Fibroblast of the conjunctiva (primary cell): ENCODE measurements around the gene MIS18BP1.
"Not testable (repeated sequence)": the region's sequence is repeated elsewhere in the genome, so short reads cannot be mapped to it uniquely, and the experiment has no call there.

Experiments used
- DNase-seq: peaks from one replicate; pipeline ENCODE4 v3.0.0-alpha.2; 2010; ENCODE audit warnings: low read depth

The MIS18BP1 gene

GRCh38 chr14:45253070-45253753 lies at the start of gene MIS18BP1:
MIS18BP1 (minus strand) TSS chr14:45253202; CDS start chr14:45247286, 5,916 bp downstream.
- DNase-seq = peak; percentile 93

DNA sequence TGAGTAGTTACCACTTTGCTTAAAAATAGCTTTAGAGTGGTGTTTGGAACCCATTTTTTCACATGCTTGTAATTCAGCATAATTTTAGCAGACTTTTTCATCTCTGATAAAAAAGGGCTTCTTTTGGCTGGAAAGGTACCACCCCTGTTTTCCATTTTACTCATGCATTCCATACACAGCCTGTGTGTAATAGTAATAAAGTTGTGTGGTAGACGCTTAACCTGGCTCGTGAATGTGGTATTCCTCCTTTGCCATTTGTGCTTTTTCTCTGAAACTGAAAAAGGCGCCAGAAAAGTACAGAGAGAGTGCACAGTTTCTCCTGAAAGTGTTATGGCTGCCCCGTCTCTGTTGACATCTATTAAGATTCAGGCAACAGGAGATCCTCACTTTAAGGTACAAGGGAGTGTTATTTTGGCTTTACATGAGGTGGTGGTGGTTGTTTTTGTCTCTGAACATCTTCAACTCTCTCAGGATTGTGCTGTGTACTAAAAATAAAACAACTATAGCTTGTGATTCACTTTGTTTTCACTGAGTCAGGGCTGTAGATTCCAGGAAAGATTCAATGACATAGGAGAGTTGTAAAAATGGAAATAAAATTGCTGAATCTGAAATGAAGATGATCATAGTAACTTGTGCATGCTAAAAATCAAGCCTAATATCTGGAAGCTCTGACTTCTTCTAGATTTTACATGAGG lies 45.6 kb upstream of the MIS18BP1 start:
- no peak for DNase-seq

DNA sequence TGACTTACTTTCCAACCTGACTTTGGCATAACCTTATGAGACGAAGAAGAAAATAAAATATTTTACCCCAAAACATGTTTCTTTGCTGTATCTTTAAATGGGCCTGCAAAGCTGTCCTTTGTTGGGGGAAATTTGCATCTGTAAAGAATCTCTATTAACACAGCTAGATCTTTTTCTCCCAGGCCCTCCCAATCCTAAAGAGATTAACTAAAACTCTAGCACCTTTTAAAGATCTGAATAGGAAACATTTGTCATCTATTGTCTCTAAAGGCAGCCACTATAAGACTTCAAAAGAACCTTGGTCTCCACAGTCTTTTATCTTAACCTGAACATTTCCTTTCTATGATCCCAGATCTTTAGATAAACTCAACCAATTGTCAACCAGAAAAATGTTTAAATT lies 41.8 kb upstream of the MIS18BP1 start:
- DNase-seq = not testable (repeated sequence)

DNA sequence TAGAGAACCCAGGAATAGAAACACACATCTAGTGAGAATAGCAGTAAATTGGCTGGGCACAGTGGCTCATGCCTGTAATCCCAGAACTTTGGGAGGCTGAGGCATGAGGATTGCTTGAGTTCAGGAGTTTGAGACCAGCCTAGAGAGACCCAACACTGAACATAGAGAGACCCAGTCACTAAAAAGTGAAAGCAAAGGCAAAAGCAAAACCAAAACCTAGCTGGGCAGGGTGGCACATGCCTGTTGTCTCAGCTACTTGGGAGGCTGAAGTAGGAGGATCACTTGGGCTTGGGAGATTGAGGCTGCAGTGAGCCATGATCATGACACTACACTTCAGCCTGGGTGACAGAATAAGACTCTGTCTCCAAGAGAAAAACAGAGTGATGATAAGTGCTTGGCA lies 37.5 kb upstream of the MIS18BP1 start:
- no peak for DNase-seq

DNA sequence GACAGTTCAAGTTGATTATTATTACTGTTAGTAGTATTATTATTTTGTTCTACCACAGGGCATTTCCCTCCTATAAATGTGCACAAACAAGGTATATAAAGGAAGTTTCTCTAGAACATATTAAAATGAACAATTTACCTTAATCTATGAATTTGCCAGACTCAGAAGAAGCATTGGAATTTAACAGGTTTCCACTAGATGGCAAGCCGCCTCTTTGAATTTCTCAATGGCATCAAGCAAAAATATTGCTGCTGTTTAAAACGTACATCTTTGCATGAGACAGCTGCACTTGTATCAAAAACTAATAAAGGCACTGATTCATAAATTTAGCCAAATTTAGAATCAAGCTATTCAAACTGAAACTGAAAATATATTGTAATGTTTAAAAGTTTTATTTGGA lies 34.6 kb upstream of the MIS18BP1 start:
- no peak for DNase-seq

DNA sequence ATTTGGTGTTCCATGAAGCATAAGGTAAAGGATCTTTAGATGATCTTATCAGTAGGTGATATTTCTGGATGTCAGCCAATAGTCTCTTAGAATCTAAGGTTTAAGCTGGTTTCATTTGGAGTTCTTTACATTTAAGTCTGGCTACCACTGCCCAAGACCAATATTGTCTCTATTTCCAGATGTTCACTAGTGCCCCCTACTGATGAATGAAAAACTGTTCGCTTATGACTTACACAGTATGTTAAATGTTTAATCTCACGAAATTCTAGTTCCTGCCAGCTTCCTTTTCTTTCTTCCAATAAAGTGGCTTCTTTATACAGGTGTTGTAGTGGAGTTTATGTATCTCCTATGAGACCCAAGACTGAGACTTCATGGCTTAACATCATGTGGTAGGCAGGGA lies 31.8 kb upstream of the MIS18BP1 start:
- DNase-seq = no peak

GRCh38 chr14:45281731-45282400 lies 28.9 kb upstream of the MIS18BP1 start:
- DNase-seq = not testable (repeated sequence)

DNA sequence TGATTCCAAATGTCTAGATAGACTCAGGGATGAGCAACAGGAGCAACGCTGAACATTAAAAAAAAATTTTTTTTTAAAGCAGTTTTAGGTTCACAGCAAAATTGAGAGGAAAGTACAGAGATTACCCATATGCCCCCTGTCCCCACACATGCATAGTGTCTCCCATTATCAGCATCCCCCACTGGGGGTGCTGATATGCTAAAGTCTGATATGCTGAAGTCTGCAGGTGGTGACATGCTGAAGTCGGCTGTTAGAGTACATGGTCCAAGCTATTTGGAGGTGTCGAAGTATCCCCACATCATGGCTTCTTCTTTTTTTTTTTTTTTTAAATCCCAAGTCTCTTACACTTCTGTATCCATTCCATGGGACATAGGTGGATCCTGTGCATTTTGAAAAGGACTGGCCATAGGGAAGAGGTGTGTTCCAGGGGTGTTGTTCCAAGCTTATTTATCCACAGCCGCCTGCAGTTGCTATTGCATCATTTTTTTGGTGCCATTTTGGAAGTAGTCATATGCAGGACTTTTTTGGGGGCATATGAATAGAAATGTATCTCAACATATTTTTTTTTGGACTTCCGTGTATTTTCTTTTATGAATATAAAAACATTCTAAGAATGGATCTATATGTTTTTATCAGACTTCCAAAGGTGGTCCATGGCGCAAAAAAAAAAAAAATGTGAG lies 19.0 kb upstream of the MIS18BP1 start:
- no peak for DNase-seq

DNA sequence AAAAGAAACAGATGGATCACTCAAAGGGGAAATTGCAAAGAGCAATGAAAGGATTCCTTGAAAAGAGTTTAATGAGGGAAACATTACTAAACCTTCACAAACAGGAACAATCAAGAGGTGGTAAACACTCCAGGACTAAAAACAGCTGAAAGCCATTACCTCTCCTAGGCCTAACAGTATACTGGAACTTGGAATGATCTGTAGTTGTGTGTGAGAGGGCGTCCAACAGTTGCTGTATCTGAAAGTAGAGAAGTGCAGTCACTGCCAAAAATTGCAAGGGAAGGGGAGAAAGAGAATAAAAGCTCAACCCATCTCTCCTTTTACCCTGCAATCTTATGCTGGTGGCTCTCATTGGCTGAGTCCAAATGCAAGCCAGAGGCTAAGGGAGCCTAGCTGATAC lies 17.0 kb upstream of the MIS18BP1 start:
- DNase-seq = no peak

- no peak for DNase-seq
These were observed 14.1 kb upstream of the MIS18BP1 start for GRCh38 chr14:45267071-45267470.

DNA sequence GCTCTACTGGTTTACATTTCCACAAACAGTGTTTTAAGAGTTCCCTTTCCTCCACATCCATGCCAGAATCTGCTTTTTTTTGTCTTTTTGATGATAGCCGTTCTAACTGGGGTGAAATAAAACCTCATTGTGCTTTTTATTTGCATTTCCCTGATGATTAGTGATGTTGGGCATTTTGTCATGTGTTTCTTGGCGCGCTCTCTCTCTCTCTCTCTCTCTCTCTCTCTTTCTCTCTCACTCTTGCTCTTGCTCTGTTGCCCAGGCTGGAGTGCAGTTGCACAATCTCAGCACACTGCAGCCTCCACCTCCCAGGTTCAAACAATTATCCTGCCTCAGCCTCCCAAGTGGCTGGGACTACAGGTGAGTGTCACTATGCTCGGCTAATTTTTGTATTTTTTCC lies 9.6 kb upstream of the MIS18BP1 start:
- no peak for DNase-seq

DNA sequence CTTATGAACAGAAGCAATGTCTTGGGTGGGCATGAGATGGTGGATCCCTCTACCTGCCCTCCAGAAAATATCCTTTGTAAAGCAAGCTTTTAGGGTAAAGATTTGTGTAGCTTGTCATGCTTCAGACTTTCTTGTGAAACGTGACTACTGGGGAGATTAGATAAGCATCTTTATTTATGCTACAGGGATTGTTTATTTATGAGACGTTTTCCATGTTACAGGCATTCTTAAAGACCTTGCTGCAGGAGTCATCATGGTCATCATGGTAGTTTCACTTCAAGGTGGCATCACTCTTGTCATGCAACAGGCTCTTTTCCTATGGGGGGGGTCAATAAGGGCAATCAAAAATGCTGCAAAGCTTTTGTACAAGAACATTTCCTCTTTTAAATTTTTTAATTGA lies 8.2 kb upstream of the MIS18BP1 start:
- no peak for DNase-seq

GRCh38 chr14:45258805-45259204 lies 5.8 kb upstream of the MIS18BP1 start:
- no peak for DNase-seq

DNA sequence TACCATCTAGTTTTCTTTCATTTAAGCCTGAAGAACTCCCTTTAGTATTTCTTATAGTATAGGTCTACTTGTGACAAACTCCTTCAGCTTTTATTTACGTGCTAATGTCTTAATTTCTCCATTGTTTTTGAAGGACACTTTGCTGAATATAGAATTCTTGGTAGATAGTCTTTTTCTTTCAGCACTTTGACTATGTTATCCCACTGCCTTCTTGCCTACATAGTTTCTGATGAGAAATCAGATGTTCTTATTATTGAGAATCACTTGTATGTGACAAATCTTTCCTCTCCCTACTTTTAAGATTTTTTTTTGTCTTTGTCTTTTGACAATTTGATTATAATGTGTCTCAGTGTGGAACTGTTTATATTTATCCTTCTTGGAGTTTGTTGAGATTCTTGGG lies 5.1 kb upstream of the MIS18BP1 start:
- DNase-seq = no peak

GRCh38 chr14:45254771-45255170 lies 1.8 kb upstream of the MIS18BP1 start:
- no peak for DNase-seq

- DNase-seq = no peak
These were observed 830 bp upstream of the MIS18BP1 start for GRCh38 chr14:45253754-45254310.

DNA sequence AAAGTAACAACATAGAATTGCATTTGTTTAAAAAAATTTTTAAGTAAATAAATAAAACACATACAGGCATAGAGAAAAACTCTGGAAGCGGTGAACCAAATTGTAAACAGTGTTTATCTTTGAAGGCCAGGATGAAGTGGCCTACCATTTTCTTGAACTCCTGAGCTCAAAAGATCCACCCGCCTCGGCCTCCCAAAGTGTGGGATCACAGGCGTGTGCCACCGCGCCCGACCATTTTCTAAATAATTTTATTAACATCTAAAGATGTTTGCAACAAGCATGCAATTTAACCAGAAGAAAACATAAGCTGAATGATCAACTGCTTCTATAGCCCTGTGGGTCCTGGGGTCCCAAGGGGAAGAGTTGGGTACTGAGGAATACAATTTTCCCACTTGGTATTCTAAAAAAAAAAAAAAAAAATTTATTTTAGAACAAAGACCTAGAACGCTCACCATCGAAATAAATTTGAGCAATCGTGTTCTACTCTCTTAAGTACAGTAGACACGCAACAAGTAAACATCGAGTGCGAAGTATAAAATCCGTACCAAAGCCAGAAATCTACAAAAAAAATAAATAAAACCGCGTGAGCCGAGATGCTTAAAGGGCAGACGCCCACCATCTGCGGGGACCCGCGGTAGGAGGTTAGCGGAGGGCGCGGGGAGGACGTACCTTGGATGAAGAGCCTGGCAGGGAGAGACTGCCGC lies 484 bp downstream of the MIS18BP1 start:
- no peak for DNase-seq

DNA sequence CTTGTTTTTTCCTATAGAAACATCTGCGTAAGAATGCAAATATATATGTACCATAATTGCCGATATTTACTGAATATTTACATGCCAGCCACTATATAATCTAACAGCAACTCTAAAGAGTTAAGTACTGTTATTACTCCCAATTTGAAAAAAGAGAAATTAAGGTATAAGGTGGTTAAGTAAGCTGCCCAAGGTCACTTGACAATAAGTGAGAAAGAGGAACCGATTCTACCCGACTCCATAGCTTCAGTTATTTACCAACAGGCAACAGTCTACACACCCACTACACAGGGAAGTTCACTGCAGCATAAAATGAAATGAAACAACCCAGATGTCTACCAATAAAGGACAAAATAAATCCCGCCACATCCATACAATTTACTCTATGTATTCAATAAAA lies 1.1 kb downstream of the MIS18BP1 start:
- DNase-seq = no peak

DNA sequence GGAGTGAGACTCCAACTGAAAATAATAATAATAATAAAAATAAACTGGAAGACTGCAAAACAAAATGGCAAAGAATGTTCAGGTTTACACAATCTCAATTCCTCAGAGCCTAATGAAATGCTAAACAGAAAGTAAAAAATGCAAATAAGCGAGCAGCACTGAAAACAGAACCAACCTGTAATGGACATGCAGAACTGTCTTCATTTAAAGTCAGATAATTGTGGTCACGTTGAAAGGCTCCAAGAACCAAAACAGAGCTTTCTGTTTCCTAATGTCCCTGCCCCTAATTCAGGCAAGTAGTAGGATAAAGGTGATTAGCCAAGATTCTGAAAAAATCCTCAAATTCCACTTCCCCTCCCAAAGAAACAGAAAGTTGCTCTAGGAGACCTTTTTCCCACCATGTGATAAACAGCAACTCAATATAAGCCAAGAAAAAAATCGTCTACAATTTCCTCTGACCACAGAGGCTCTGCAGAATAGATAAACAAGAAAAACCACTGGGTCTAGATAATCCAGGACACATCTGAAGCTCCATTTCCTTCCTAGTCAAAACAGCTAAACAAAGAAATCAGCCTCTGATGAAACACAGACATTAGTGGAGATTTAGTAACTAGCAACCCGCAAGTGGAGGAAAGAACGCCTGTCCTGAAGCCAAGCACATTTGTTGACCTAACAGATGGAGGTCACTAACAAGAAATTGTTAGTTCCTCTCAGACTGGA lies 3.0 kb downstream of the MIS18BP1 start:
- DNase-seq = peak; percentile 78

GRCh38 chr14:45247427-45247826 lies 5.6 kb downstream of the MIS18BP1 start:
- DNase-seq = no peak

GRCh38 chr14:45246691-45247090 lies 6.3 kb downstream of the MIS18BP1 start:
- no peak for DNase-seq
